ENCODE results near the gene C4orf36. TPM values are rescaled to one million over a fixed set of nuclear protein-coding genes. Genes with fewer than 3 reads are reported as not detected.

The C4orf36 gene
- total and polyA plus RNA-seq, 2 of the 8 experiments (the other 6 are each of a cell fraction or from before 2014, with no cell fraction given) = 1.2 to 1.5 TPM

DNA sequence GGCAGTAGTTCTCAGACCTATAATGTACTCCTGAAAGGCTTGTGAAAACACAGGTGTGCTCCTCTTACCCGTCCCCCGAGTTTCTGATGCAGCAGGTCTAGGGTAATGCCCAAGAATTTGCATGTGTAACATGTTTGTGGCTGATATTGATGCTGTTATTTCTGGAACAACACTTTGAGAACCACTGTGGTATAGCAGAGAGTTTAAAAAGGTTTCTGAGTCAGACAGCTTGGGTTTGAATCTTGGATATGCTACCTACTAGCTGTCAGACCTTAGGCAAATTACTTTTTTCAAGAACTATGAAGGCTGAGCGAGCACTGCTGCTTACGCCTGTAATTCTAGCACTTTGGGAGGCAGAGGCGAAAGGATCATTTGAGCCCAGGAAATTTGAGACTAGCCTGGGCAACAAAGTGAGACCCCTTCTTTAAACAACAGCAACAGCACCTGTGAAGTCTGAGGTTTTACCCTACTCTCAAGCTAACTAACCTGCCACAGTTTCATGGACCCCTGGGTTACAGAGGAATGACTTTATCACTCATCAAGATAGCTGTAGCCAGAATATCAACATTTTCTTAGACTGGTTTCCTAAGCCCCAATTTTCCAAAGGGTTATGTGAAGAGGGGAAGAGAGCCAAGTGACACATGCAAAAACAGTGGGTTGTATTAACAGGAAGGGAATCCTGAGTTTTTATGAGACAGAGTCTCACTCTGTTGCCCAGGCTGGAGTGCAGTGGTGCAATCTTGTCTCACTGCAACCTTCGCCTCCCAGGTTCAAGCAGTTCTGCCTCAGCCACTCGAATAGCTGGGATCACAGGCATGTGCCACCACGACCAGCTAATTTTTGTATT is 47.7 kb upstream of the C4orf36 start (continued):
- TF ChIP-seq SIN3A (conservative IDR thresholded peaks at IDR 0.05 in 1 of 2, IDR thresholded peaks at IDR 0.05 in 1 of 2; ENCODE audit: low read depth in 1 of 2, low read length in 2 of 2) (no peak), KDM5A (IDR thresholded peaks at IDR 0.05; ENCODE audit: low read length) (no peak), BCL11A (IDR thresholded peaks at IDR 0.05; ENCODE audit: low read depth in 2 of 2, low read length in 2 of 2) (no peak), SAP30 (IDR thresholded peaks at IDR 0.05; ENCODE audit: insufficient read depth, insufficient replicate concordance, low read length) (no peak), BRCA1 (IDR thresholded peaks at IDR 0.05; ENCODE audit: low read depth, low read length) (no peak), POLR2A (IDR thresholded peaks at IDR 0.05; ENCODE audit: control extremely low read depth in 1 of 2, low read depth in 2 of 2, low read length in 2 of 2) (no peak), GABPA (IDR thresholded peaks at IDR 0.05; ENCODE audit: borderline replicate concordance, insufficient read depth, low read length) (no peak), MAFK (IDR thresholded peaks at IDR 0.05; ENCODE audit: low read depth, low read length) (no peak), KDM1A (IDR thresholded peaks at IDR 0.05; ENCODE audit: borderline replicate concordance, low read length) (no peak)
- TF ChIP-seq, protein P1, sequence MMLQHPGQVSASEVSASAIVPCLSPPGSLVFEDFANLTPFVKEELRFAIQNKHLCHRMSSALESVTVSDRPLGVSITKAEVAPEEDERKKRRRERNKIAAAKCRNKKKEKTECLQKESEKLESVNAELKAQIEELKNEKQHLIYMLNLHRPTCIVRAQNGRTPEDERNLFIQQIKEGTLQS (IDR thresholded peaks at IDR 0.05; ENCODE audit: insufficient read depth, low read depth, low read length) = no peak
- TF ChIP-seq, protein P2, sequence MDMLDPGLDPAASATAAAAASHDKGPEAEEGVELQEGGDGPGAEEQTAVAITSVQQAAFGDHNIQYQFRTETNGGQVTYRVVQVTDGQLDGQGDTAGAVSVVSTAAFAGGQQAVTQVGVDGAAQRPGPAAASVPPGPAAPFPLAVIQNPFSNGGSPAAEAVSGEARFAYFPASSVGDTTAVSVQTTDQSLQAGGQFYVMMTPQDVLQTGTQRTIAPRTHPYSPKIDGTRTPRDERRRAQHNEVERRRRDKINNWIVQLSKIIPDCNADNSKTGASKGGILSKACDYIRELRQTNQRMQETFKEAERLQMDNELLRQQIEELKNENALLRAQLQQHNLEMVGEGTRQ (IDR thresholded peaks at IDR 0.05; ENCODE audit: low read length) = no peak

Measured in H1 (cell line).